Left ventricle myocardium inferior (tissue), 1 donor: ENCODE results near the gene PTPMT1. TPM values are rescaled to one million over a fixed set of nuclear protein-coding genes. Genes with fewer than 3 reads are reported as not detected.
"Not testable (repeated sequence)": the region's sequence is repeated elsewhere in the genome, so short reads cannot be mapped to it uniquely, and the experiment has no call there.

Source experiments
- DNase-seq: peaks from one replicate; pipeline ENCODE4 v3.0.0-alpha.2; 2020
- H3K27ac ChIP-seq: fragments of 200-600 bp; replicated peaks from 2 replicates; pipeline ENCODE4 v1.8.0; 2021
- H3K27me3 ChIP-seq: fragments of 200-600 bp; 2 replicates; pipeline ENCODE4 v1.8.0; 2021; ENCODE audit warnings: low read depth
- H3K36me3 ChIP-seq: fragments of 200-600 bp; 2 replicates; pipeline ENCODE4 v1.8.0; 2021
- H3K4me1 ChIP-seq: fragments of 200-600 bp; 2 replicates; pipeline ENCODE4 v1.8.0; 2021
- H3K4me3 ChIP-seq: fragments of 200-600 bp; 2 replicates; pipeline ENCODE4 v1.8.0; 2021; ENCODE audit warnings: mild to moderate bottlenecking, moderate library complexity
- H3K9me3 ChIP-seq: fragments of 200-600 bp; replicated peaks from 2 replicates; pipeline ENCODE4 v1.8.0; 2021
- intact Hi-C: fragments of 100-400 bp; cut with micrococcal nuclease; formaldehyde crosslinking; loops from one replicate; pipeline ENCODE4 v1.11.0; 2022
- total RNA-seq: library from RNA; stranded (reverse); fragmentation: NEBNext Ultra II Directional; extraction: Animal tissue kit (Norgen Biotek cat#: 25700); gene quantifications from one replicate; pipeline ENCODE4 v1.2.1, GENCODE V29; 2021
- TF ChIP-seq, protein P1 (sequence below): fragments of 200-600 bp; IDR thresholded peaks from 2 replicates; pipeline ENCODE4 v1.8.0; 2021; ENCODE audit warnings: antibody characterized with exemption, mild to moderate bottlenecking, borderline replicate concordance
- donor health status: DM: no; HTN: yes; CAD: no; lungs with severe emphysema.

Gene PTPMT1
- total RNA-seq, 1 donor from 2014 or later = 23.6 TPM

DNA sequence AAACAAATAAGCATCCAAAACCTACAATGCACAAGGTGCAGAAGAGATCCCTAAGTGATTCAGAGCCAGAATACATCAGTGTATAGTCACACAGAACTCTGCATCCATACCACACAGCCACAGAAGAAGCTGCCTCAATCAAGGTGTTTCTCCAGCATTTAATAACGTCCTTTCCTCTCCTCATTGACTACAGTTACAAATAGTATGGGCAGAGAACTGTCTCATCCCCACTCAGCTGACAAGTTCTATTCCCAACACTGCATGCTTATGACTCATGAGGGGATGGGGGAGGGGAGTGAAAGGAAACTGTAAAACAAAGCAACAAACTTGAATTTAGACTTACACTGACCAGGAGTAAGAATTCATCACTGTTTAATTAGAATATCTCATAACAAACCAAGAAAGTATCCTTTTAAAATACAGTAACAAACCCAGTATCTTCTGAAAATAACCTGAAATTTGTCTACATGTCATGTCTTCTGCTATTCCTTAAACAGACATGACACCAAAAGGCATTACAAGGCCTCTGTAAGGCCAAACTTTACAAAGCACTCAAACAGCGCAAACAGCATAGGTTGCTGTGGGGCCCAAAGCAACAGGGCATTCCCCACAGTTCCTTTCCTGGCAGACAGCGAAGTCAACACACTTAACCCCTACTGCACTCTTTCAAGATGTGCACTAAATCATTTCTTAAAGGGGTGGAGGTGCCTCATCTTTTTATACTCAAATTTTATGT, 41.7 kb upstream of the PTPMT1 start:
- intact Hi-C loops = no loop called here

GRCh38 chr11:47524291-47524874, 41.0 kb upstream of the PTPMT1 start:
- peak overlapping the region; percentile 80 for H3K27ac ChIP-seq
- H3K4me3 ChIP-seq = peak overlapping the region; percentile 56
- H3K9me3 ChIP-seq = no peaks in the 10 kb centered on the region
- TF ChIP-seq, protein P1, sequence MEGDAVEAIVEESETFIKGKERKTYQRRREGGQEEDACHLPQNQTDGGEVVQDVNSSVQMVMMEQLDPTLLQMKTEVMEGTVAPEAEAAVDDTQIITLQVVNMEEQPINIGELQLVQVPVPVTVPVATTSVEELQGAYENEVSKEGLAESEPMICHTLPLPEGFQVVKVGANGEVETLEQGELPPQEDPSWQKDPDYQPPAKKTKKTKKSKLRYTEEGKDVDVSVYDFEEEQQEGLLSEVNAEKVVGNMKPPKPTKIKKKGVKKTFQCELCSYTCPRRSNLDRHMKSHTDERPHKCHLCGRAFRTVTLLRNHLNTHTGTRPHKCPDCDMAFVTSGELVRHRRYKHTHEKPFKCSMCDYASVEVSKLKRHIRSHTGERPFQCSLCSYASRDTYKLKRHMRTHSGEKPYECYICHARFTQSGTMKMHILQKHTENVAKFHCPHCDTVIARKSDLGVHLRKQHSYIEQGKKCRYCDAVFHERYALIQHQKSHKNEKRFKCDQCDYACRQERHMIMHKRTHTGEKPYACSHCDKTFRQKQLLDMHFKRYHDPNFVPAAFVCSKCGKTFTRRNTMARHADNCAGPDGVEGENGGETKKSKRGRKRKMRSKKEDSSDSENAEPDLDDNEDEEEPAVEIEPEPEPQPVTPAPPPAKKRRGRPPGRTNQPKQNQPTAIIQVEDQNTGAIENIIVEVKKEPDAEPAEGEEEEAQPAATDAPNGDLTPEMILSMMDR = no peak
- H3K27me3 ChIP-seq = no peaks in the 10 kb centered on the region
- H3K4me1 ChIP-seq = peaks cover 66% of the 10 kb centered on the region
- intact Hi-C loops = no loop called here
- H3K36me3 ChIP-seq = no peaks in the 10 kb centered on the region
- peak; percentile 37 for DNase-seq

More for the DNA sequence above, 41.7 kb upstream of the PTPMT1 start:
- H3K4me1 ChIP-seq = peaks cover 74% of the 10 kb centered on the region
- H3K4me3 ChIP-seq = peak overlapping the region; percentile 56
- no peaks in the 10 kb centered on the region for H3K27me3 ChIP-seq
- TF ChIP-seq, protein P1 = no peak
- no peak for DNase-seq
- peak overlapping the region; percentile 80 for H3K27ac ChIP-seq
- no peaks in the 10 kb centered on the region for H3K36me3 ChIP-seq
- no peaks in the 10 kb centered on the region for H3K9me3 ChIP-seq

DNA sequence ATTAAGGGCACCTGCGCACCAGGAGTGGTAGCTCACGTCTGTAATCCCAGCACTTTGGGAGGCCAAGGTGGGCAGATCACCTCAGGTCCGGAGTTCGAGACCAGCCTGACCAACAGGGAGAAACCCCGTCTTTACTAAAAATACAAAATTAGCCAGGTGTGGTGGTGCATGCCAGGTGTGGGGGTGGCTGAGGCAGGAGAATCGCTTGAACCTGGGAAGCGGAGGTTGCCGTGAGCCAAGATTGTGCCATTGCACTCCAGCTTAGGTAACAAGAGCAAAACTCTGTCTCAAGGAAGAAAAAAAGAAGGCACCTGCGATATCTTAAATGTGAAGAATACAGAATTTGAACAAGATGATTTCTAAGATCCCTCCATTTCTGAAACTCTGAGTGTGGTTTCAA, 39.4 kb upstream of the PTPMT1 start:
- intact Hi-C loops, H3K4me3 ChIP-seq, H3K36me3 ChIP-seq, DNase-seq, H3K27me3 ChIP-seq, H3K9me3 ChIP-seq: not testable (repeated sequence)
- Histone ChIP-seq H3K27ac (peak overlapping the region; percentile 80), H3K4me1 (peaks cover 60% of the 10 kb centered on the region)

DNA sequence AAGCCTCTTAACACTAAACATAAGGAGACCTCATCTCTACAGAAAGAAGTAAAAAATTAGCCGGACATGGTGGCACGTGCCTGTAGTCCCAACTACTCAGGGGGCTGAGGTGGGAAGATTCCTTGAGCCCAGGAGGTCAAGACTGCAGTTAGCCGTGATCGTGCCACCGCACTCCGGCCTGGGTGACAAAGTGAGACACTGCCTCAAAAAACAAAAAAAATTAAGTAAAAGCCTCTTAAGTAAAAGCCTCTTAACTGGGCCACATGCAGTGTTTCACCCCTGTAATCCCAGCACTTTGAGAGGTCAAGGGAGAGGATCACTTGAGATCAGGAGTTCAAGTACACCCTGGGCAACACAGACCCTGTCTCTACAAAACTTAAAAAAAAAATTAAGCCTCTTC, 38.2 kb upstream of the PTPMT1 start:
- peaks cover 60% of the 10 kb centered on the region for H3K4me1 ChIP-seq
- H3K36me3 ChIP-seq = no peaks in the 10 kb centered on the region
- intact Hi-C loops = no loop called here
- DNase-seq = no peak
- no peaks in the 10 kb centered on the region for H3K27me3 ChIP-seq
- no peaks in the 10 kb centered on the region for H3K9me3 ChIP-seq
- no peak overlapping the region for H3K27ac ChIP-seq
- no peak overlapping the region for H3K4me3 ChIP-seq
- TF ChIP-seq, protein P1 = no peak

DNA sequence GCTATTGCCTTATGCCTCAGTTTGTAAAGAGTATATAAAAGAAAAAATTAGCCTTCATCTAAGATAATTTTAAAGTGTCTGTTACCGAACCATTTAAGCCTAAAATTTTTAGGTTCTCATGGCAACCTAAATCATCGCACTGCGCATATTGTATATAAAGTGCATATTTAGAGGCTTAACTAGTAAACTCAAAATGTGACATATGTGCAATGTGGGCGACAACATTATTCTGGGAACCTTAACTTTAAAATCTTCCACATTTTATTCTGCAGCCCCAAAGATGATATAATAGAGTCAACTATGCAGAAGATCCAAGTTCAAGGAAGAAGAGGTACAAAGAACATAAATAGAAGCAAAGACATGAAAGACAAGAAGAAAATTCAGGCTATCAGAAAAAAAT, 35.4 kb upstream of the PTPMT1 start:
- no peaks in the 10 kb centered on the region for H3K36me3 ChIP-seq
- peaks cover 60% of the 10 kb centered on the region for H3K4me1 ChIP-seq
- no peak overlapping the region for H3K27ac ChIP-seq
- no peak for DNase-seq
- intact Hi-C loops = no loop called here
- no peak overlapping the region for H3K4me3 ChIP-seq
- H3K27me3 ChIP-seq = no peaks in the 10 kb centered on the region
- H3K9me3 ChIP-seq = no peaks in the 10 kb centered on the region
- TF ChIP-seq, protein P1 = no peak

GRCh38 chr11:47530721-47531120, 34.7 kb upstream of the PTPMT1 start:
- H3K4me3 ChIP-seq, H3K9me3 ChIP-seq, H3K27me3 ChIP-seq, intact Hi-C loops, H3K36me3 ChIP-seq, DNase-seq: not testable (repeated sequence)
- peak overlapping the region; percentile 9 for H3K27ac ChIP-seq
- peaks cover 58% of the 10 kb centered on the region for H3K4me1 ChIP-seq
